HT-29 (cell line): Measurements from ENCODE around the gene ZBTB7C. TPM values are rescaled to one million over a fixed set of nuclear protein-coding genes. Genes with fewer than 3 reads are reported as not detected.

ENCODE experiments used
- DNase-seq: peaks from one replicate; pipeline ENCODE4 v3.0.0-alpha.2; 2015; ENCODE audit warnings: low spot score
- total RNA-seq: library from RNA; depleted of rRNA; stranded (reverse); fragments of >200 nt; shearing (Covaris generic); gene quantifications from 2 replicates; pipeline ENCODE4 v1.2.3, GENCODE V29; 2014

Gene ZBTB7C
- total RNA-seq, 1 experiment from 2014 or later, result 15.1 TPM

DNA sequence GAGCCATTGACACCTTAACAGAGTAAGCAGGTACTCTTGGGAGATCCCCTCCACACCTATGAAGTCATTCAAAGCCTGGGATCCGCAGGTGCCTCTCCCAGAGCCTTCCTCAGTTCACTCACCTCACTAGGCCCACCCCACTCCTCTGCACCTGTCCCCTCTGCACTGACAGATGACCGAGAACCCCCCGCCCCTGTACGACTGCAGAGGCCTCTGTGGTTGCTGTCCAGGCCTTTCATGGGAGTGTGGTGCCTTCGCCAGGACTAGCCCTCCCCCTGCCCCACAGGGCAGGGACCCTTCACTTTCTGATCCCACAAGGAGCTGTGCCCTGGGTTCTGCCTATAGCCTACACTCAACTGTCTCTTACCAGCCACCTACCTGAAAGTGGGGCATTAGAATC, 238.5 kb downstream of the ZBTB7C start:
- no peak for DNase-seq

GRCh38 chr18:48168861-48169260, 240.3 kb downstream of the ZBTB7C start:
- DNase-seq, result no peak

DNA sequence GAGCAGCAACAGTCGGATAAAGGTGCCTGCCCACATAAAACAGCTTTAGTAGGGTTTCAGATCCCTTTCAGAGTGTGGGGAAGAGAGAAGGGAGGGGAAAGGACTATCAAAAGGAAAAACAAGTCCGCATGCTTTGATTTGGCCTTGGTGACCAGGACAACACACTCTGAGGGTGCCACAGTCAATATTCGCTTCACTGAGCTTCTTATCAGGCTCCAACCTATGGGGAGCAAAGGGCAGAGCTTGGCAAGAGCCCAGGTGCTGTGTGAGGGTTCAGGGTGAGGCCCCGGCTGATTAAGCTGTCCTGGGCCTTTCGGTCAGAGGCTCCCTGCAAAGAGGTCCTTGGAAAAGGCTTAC, 241.3 kb downstream of the ZBTB7C start:
- DNase-seq, result peak; percentile 87

- DNase-seq, result peak; percentile 43
Measured at GRCh38 chr18:48166336-48166875, 242.8 kb downstream of the ZBTB7C start.

- no peak for DNase-seq
Measured at GRCh38 chr18:48165111-48165866, 243.9 kb downstream of the ZBTB7C start.

- no peak for DNase-seq
Measured at GRCh38 chr18:48164701-48165100, 244.5 kb downstream of the ZBTB7C start.

DNA sequence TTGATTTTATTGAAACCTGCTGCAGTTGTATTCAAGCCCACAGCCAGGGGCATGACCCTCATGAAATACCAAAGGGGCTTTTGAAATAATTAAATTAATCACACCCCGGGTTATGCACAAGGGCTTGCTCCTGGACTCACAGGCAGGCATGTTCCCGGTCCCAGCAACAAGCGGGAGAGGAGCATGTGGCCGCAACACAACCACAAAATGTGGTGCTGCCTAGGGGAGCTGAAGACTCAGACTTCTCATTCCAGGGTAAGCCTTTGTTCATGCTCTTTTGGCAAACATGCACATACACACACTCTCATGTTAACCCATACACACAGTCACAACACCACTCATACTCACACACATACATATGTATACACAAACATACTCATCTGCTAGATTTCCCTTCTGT, 245.1 kb downstream of the ZBTB7C start:
- DNase-seq, result no peak

- DNase-seq, result no peak
Measured at GRCh38 chr18:48163738-48164115, 245.5 kb downstream of the ZBTB7C start.

DNA sequence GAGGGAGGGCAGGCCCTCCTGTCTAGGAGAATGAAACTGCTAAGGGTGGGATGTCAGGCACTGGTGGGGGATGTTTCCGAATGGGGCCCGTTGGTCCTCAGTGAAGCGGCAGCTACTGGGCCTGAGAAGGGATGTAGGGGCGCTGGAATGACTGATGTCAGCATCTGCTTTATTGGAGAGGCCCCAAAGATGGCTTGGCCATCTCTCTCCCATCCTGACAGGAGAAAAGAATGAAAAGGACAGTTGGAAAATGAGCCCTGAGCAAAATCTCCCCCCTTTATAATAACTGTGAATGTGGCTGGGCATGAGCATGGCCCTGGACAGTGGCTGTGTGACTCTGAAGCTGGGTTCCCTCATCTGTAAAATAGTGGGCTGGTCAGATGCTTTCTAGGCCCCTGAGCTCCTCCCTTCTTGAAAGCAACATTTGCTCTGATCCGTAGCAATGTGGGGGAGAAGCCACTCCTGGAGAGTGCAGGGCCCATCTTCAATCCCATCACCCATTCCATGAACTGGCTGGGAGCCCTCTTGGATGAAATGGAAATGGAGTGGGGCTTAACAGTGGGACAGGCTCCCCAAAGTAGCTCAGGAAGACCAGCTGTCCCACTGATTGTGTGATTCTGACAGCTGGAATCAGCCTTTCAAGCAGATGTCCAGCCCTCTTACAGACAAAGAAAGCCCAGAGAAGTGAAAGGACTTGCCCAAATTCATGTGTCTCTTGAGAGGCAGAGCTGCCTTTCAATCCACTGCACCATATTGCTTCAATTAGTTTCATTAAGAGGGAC, 246.0 kb downstream of the ZBTB7C start:
- DNase-seq, result no peak

DNA sequence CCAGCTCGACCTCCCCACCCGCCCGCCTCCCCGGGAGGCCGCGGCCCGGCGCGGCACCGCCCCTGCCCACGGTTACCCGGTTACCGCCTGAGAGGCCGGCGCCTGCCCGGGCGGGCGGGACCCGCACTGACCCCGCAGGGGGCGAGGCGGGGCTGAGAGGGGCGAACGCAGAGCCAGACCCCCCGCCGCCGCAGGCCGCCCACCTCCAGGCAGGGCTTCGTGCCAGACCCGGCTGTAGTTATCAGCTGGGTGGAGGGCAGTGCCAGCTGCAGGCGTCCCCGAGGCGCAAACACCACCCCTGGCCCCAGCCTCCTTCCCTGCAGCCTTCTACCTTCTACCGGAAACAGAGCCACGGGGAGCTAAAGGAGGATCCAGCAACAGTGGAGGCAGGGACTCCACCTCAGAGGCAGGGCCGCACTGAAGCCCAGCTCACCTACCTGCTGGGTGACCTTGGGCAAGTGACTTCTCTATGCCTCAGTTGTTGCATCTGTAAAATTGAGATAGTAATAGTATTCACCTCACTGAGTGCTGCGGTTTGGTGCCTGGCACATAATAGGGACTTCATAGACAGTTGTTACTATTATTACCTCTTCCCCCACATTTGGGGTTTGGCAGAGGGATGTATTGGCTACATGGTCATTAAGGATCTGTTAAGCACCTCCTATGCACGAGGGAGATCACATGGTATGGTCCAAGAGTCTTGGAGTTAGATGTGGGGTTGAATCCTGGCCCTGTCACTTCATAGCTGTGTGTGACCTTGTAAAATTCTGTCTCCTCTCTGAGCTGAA, 247.1 kb downstream of the ZBTB7C start:
- peak; percentile 50 for DNase-seq

DNA sequence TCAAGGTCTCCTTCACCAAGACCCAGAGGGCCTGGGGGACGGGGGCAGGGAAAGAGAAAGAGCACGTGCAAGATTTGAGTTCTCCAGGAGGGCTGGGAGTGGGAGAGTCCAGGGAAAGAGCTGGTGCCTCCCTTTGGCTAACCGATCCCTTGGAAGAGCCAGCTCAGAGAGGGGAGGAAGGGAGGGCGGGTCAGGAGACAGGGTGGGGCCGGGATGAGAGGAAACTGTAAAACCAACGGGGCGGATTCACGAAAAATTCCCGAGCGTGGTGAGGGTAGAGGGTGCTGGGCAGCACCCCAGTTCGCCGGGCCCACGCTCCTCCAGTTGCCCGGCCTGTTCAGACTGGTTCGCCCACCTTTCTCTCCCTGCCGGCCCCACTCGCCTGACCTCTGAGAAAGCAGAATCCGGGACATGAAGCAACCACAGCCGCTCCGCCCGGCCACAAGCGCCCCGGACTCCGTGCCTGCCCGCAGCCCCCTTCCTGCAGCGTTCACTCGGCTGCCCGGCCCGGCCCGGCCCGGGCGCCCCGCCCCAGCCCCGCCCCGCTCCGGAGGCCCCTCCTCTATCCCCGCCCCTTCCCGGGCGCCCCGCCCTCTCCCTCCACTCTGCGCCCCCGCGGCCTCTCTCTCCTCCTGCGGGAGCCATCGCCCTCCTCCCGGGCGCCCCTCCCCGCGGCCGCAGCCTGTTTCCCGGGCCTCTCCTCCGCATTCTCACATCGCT, 247.8 kb downstream of the ZBTB7C start:
- DNase-seq, result peak; percentile 83

- DNase-seq, result no peak
Measured at GRCh38 chr18:48160622-48161021, 248.6 kb downstream of the ZBTB7C start.

- no peak for DNase-seq
Measured at GRCh38 chr18:48159816-48160215, 249.4 kb downstream of the ZBTB7C start.

DNA sequence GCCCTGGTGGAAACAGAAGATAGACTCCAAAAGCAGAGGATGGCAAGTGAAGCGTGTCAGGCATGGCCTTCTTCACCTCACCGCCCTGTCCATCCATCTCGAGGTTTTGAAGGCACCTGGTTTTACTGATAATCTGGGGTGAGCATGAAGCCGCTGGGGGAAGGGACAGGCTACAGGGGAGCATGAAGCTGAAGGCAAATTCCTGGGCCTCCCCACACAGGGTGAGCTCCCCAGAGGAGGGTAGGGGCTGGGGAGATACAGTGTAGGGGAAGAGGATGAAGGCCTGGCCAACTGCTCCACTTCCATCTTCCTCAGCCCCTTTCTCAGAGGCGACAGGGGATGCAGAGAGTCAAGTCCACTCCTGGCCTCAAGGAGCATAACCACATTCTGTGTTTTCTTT, 250.5 kb downstream of the ZBTB7C start:
- DNase-seq, result no peak

GRCh38 chr18:48157956-48158355, 251.2 kb downstream of the ZBTB7C start:
- DNase-seq, result no peak

- no peak for DNase-seq
Measured at GRCh38 chr18:48155856-48156255, 253.3 kb downstream of the ZBTB7C start.

DNA sequence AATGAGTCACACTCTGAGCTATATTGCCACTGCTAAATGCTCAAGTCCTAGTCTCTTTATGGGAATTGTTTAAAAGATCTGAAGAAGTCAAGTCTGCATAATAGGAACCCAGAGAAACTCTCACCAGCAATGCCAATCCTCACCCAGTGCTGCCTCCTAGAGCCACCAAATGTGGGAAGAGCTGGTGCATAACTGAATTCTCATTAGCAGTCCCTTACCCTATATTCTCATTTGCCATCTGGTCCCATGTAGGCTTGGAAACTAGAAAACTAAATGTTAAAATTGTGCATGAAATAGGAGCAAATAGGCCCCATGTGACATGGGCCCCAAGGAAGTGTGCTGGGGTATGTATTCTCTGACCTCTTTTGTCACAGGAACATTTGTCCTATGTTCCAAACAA, 254.4 kb downstream of the ZBTB7C start:
- no peak for DNase-seq

DNA sequence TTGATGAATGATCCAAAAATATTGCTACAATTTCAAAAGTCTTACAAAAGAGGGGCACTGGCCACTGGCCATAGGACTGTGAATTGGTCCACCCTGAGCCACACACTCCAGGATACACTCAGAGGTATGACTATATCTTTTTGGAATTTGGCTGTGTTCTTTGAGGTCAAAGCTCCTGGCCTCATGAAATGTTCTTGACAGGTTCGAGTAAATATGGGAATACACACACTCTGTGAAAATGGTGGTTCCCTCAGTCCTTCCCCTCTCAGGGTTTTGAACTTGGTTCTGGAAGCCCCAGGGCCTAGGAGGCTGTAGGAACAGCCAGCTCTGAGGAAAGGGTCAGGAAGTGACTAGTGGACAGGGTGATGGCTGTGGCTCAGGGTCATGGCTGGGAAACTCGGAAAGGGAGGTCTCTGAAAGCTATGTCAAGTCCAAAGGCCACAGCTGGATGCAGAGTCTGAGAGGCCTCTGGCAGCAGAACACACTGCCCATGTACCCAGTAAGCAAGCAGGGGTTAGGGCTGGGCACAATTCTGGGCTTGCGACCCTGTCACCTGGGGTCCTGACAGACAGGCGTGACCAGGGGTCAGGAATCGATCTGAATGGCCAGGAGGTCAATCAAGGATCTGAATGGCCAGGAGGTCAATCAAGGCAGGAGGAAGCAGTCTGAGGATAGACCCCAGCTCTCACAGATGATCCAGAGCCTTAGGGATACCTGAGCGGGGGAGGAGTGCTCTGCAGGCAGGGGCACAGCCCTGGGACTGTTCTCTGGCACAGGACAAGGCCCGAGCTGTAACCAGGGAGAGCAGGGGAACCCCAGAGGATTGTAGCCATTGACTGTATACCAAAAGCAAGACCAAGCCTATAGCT, 255.3 kb downstream of the ZBTB7C start:
- no peak for DNase-seq

- DNase-seq, result peak; percentile 54
Measured at GRCh38 chr18:48152549-48152948, 256.6 kb downstream of the ZBTB7C start.

- DNase-seq, result peak; percentile 40
Measured at GRCh38 chr18:48151421-48152065, 257.6 kb downstream of the ZBTB7C start.
